Subcutaneous adipose tissue (tissue), 4 donors: ENCODE measurements around the gene FAM3B. TPM values are rescaled to one million over a fixed set of nuclear protein-coding genes. Genes with fewer than 3 reads are reported as not detected.

Experiments
- CTCF ChIP-seq: fragments of 450-650 bp; IDR thresholded peaks from one replicate; pipeline ENCODE4 v1.5.1; 2016; ENCODE audit warnings: low read depth, mild to moderate bottlenecking, control low read depth, antibody characterized with exemption, moderate library complexity
- total RNA-seq, 4 donors: library from RNA; depleted of rRNA; stranded (reverse); fragments of >200 nt; gene quantifications; one replicate each; pipeline ENCODE4 v1.1.0, GENCODE V29; 2016

Gene FAM3B
- total RNA-seq, 4 donors from 2014 or later: 2.4 TPM; not detected in 3

GRCh38 chr21:41321211-41321907 lies 4.8 kb downstream of the FAM3B start:
- no peak for TF ChIP-seq CTCF

GRCh38 chr21:41321908-41322495 lies 5.4 kb downstream of the FAM3B start:
- TF ChIP-seq CTCF: no peak

- TF ChIP-seq CTCF: no peak
These were observed 6.1 kb downstream of the FAM3B start for GRCh38 chr21:41322496-41323382.

- no peak for TF ChIP-seq CTCF
These were observed 8.7 kb downstream of the FAM3B start for GRCh38 chr21:41325138-41325912.

- no peak for TF ChIP-seq CTCF
These were observed 9.9 kb downstream of the FAM3B start for GRCh38 chr21:41326414-41327080.

GRCh38 chr21:41327753-41328152 lies 11.2 kb downstream of the FAM3B start:
- TF ChIP-seq CTCF: no peak
